ENCODE measurements around the gene GLT6D1. TPM values are rescaled to one million over a fixed set of nuclear protein-coding genes. Genes with fewer than 3 reads are reported as not detected.

GLT6D1 gene
- total RNA-seq, 1 donor from 2014 or later = not detected

- no peak for TF ChIP-seq CTCF (conservative IDR thresholded peaks at IDR 0.05)
- Mint-ChIP-seq H3K27ac (ENCODE audit: unreplicated experiment) (no peak overlapping the region), H3K36me3 (ENCODE audit: low read depth) (no peaks in the 10 kb centered on the region), H3K27me3 (ENCODE audit: low read depth) (peaks cover 42% of the 10 kb centered on the region), H3K4me3 (no peak overlapping the region), H3K4me1 (no peaks in the 10 kb centered on the region), H3K9me3 (peaks cover 4% of the 10 kb centered on the region)
- DNase-seq (ENCODE audit: low read depth, low spot score) = no peak
Measured at GRCh38 chr9:135632841-135633240, 6.5 kb downstream of the GLT6D1 start.

- peaks cover 8% of the 10 kb centered on the region for H3K9me3 Mint-ChIP-seq
- DNase-seq (ENCODE audit: low read depth, low spot score) = no peak
Measured at GRCh38 chr9:135624282-135624681, 15.1 kb downstream of the GLT6D1 start.

GRCh38 chr9:135622415-135623020, 16.8 kb downstream of the GLT6D1 start:
- peaks cover 18% of the 10 kb centered on the region for H3K27me3 Mint-ChIP-seq (ENCODE audit: low read depth)
- TF ChIP-seq CTCF (conservative IDR thresholded peaks at IDR 0.05) = no peak
- H3K9me3 Mint-ChIP-seq = peaks cover 8% of the 10 kb centered on the region
- H3K4me1 Mint-ChIP-seq = no peaks in the 10 kb centered on the region
- DNase-seq (ENCODE audit: low read depth, low spot score) = no peak
- H3K36me3 Mint-ChIP-seq (ENCODE audit: low read depth) = no peaks in the 10 kb centered on the region
- no peak overlapping the region for H3K4me3 Mint-ChIP-seq
- no peak overlapping the region for H3K27ac Mint-ChIP-seq (ENCODE audit: unreplicated experiment)

More at GRCh38 chr9:135624282-135624681, 15.1 kb downstream of the GLT6D1 start:
- Mint-ChIP-seq H3K27ac (ENCODE audit: unreplicated experiment) (no peak overlapping the region), H3K36me3 (ENCODE audit: low read depth) (no peaks in the 10 kb centered on the region), H3K4me1 (no peaks in the 10 kb centered on the region), H3K4me3 (no peak overlapping the region), H3K27me3 (ENCODE audit: low read depth) (peaks cover 23% of the 10 kb centered on the region)
- TF ChIP-seq CTCF (conservative IDR thresholded peaks at IDR 0.05) = no peak

- no peak for TF ChIP-seq CTCF (conservative IDR thresholded peaks at IDR 0.05)
- H3K27me3 Mint-ChIP-seq (ENCODE audit: low read depth) = peaks cover 9% of the 10 kb centered on the region
- no peaks in the 10 kb centered on the region for H3K4me1 Mint-ChIP-seq
- no peak overlapping the region for H3K4me3 Mint-ChIP-seq
- H3K27ac Mint-ChIP-seq (ENCODE audit: unreplicated experiment) = no peak overlapping the region
- no peaks in the 10 kb centered on the region for H3K9me3 Mint-ChIP-seq
- no peak for DNase-seq (ENCODE audit: low read depth, low spot score)
- H3K36me3 Mint-ChIP-seq (ENCODE audit: low read depth) = no peaks in the 10 kb centered on the region
Measured at GRCh38 chr9:135620558-135620957, 18.8 kb downstream of the GLT6D1 start.

GRCh38 chr9:135619599-135619886, 19.8 kb downstream of the GLT6D1 start:
- Mint-ChIP-seq H3K27me3 (ENCODE audit: low read depth) (peaks cover 9% of the 10 kb centered on the region), H3K4me3 (no peak overlapping the region), H3K4me1 (no peaks in the 10 kb centered on the region), H3K9me3 (no peaks in the 10 kb centered on the region), H3K27ac (ENCODE audit: unreplicated experiment) (no peak overlapping the region), H3K36me3 (ENCODE audit: low read depth) (no peaks in the 10 kb centered on the region)
- TF ChIP-seq CTCF (conservative IDR thresholded peaks at IDR 0.05) = no peak
- DNase-seq (ENCODE audit: low read depth, low spot score) = no peak

Data from neural crest cell (in vitro differentiated cells).